Urothelium cell line (cell line): ENCODE measurements around the gene NXT1.
"Not testable (repeated sequence)": the region's sequence is repeated elsewhere in the genome, so short reads cannot be mapped to it uniquely, and the experiment has no call there.

Experiments
- DNase-seq: peaks from one replicate; pipeline ENCODE4 v3.0.0; 2011; ENCODE audit warnings: low spot score, mixed read lengths
- FAIRE-seq: peaks from 2 replicates; lab custom pipeline; 2011; peaks lifted over from hg19 to GRCh38; lab: Jason Lieb, UNC

Gene NXT1

DNA sequence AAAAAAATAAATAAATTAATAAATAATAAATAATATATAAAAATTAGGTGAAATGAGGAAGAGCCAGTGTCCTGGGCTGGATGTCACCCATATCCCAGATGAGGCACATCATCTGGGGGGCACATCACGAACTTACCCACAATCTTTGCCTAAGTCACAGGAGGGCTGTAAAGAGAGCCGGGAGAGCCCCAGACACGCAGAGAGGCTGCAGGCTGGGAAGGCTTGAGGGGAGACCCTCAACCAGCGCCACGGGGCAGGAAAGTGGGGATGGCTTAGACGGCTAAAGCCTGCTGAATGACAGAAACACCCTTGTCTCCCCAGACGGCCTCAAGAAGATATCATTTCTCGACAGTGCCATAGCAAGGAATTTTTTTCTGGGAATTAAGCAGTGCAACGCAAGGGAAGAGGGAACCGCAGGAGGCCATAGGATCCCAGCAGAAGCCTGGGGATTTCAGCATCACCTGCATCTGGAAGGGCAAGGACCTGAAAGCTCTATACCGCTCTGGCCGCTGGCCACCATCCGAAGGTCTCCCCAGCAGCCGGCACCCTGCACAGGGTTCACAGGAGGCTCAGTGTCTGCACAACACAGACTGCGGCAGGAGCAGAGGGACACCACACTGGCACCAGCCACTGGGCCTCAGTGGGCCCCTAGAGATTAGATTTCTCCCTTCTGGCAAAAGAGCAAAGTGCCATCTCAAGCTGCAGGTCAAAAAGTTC, 22.8 kb upstream of the NXT1 start:
- DNase-seq (no peak), FAIRE-seq (no peak)

DNA sequence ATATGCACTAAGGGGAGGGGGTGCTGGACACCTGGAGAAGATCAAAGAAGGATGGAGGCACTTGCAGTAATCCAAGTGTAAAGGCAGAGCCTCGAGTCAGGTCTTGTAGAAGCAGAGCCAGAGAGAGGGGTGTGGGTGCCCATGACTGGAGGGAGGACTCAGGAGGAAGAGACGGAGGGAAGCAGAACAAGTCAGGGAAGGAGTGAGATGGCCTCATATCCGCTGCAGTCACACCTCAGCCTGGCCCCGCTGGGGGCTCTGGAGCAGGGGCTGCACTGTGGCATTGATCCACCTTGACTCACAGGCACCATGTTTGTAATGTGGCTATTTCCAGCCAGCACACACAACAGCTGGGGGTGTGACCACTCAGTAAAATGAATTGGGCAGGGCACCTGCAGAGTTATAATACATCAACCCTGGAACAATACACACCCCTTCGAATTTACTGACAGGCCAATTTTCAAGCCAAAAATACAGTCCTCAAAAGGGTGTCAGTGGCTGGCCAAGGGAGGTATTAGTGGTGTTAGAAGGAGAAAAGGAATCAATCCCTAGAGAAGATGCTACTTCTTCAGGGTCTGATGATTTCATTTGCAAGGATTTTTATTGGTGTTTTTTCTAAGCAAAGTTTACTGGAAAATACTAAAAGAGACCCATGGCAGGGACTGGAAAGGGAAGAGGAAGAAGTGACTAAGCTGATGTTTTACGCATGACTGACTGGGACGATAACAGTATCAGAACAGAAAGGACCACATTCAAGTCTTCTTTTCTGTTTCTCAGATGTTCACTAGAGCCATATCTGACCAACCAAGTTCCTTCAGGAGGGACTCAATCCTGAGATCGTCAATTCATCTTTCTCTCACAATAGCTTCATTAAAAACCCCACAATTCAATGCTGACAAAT, 18.9 kb upstream of the NXT1 start:
- DNase-seq, result no peak
- FAIRE-seq, result no peak

GRCh38 chr20:23332467-23332866, 18.1 kb upstream of the NXT1 start:
- FAIRE-seq, result no peak

DNA sequence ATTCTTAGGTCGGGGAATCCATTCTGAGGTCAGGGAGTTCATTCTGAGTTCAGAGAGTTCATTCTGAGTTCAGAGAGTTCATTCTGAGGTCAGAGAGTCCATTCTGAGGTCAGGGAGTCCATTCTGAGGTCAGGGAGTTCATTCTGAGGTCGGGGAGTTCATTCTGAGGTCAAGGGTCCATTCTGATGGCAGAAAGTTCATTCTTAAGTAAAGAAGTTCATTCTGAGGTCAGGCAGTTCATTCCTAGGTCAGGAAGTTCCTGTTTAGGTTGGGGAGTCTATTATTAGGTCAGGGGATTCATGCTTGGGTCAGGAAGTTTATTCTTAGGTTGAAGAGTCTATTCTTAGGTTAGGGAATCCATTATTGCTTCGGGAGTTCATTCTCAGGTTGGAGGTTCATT, 16.5 kb upstream of the NXT1 start:
- DNase-seq (no peak), FAIRE-seq (no peak)

More at GRCh38 chr20:23332467-23332866, 18.1 kb upstream of the NXT1 start:
- no peak for DNase-seq

- FAIRE-seq (no peak), DNase-seq (no peak)
These were observed 15.1 kb upstream of the NXT1 start for GRCh38 chr20:23335521-23335920.

DNA sequence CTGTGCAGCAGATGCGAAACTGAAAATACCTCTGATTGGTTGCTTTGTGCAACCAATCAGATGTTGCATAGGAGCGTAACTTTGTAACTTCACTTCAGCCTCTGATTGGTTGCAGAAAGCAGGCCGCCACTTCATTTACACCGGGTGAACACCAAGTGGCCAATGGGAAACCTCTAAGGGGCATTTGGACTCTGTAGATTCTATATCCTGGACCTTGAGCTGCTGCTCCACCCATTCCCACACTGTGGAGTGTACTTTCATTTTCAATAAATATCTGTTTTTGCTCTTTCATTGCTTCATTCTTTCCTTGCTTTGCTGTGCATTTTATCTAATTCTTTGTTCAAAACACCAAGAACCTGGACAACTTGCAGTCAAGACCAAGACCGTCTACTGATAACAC, 14.1 kb upstream of the NXT1 start:
- no peak for DNase-seq
- FAIRE-seq, result no peak

- FAIRE-seq, result no peak
- DNase-seq, result no peak
These were observed 13.3 kb upstream of the NXT1 start for GRCh38 chr20:23337312-23337711.

GRCh38 chr20:23339986-23340385, 10.6 kb upstream of the NXT1 start:
- FAIRE-seq (no peak), DNase-seq (no peak)

GRCh38 chr20:23340524-23340923, 10.1 kb upstream of the NXT1 start:
- FAIRE-seq, result no peak
- DNase-seq, result peak; percentile 63

GRCh38 chr20:23341073-23341472, 9.5 kb upstream of the NXT1 start:
- FAIRE-seq, result no peak

GRCh38 chr20:23343590-23343989, 7.0 kb upstream of the NXT1 start:
- no peak for FAIRE-seq
- DNase-seq, result no peak

More at GRCh38 chr20:23341073-23341472, 9.5 kb upstream of the NXT1 start:
- no peak for DNase-seq

GRCh38 chr20:23344336-23344735, 6.3 kb upstream of the NXT1 start:
- FAIRE-seq (no peak), DNase-seq (no peak)

DNA sequence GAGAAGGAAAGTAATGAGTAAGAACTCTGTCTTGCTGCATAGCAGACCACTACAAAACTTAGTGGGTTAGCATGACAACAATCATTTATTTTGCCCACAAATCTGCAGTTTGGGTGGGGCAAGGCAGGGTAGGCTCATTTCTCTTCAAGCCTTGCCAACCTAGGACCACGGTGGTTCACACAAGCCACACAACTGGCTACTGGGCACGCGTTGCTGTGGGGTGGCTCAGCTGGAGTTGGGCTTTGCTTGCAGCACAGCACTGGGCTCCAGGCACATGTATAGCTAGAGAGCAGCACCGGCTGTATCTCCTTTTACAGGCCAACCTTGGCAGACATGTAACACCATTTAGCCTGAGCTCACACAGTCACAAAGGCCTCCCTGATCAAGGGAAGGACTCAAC, 4.6 kb upstream of the NXT1 start:
- DNase-seq (no peak), FAIRE-seq (no peak)

- no peak for FAIRE-seq
- no peak for DNase-seq
These were observed 2.8 kb upstream of the NXT1 start for GRCh38 chr20:23347791-23348190.

DNA sequence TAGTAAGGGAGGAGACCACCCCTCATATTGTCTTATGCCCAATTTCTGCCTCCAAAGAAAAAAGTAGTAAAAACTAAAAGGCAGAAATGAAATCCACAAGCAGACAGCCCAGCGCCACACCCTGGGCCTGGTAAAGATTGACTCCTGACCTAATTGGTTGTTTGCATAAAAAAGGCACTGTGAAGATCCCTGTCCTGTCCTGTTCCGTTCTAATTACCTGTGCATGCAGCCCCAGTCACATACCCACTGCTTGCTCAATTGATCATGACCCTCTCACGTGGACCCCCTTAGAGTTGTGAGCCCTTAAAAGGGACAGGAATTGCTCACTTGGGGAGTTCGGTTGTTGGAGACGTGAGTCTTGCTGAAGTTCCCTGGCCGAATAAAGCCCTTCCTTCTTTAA, 2.1 kb upstream of the NXT1 start:
- FAIRE-seq, DNase-seq: not testable (repeated sequence)

DNA sequence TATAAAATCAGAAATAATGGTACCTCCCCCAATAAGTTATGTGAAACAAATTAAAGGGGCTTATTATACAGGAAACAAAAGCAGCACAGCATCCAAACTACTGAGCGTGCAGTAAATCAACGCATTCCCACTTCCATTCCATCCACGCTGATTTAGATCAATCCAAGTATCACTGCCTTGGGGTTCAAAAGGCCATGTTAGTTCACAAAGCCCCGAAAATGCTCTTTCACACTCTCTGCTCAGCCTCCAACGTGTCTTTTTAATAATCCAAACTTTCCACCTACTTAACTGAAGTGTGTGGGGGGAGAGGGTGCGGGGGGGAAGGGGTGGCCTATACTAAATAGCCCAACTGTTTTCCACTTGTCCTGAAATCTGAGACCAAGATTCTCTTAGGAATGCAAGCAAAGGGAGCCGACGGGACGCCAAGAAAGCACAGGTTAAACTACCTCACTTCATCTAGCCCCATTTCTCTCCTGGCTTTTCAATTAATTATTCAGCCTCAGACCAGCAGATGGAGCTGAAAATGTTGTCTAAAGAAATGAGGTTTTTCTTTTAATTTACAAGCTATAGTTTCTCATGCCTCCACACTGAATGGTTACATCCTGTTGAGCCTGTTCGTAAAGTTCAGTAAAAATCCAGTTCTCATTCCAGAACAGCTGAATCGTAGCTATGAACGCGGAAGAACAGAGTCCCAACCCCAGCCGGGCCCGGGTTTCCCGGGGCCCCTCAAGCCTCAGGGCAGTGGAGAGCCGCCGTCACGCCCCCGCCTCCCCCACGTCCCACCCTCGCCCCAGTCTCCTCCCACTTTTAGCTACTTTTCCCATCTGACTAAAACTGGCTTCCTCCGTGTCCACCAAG, 1.0 kb upstream of the NXT1 start:
- no peak for FAIRE-seq
- DNase-seq, result peak; percentile 83

DNA sequence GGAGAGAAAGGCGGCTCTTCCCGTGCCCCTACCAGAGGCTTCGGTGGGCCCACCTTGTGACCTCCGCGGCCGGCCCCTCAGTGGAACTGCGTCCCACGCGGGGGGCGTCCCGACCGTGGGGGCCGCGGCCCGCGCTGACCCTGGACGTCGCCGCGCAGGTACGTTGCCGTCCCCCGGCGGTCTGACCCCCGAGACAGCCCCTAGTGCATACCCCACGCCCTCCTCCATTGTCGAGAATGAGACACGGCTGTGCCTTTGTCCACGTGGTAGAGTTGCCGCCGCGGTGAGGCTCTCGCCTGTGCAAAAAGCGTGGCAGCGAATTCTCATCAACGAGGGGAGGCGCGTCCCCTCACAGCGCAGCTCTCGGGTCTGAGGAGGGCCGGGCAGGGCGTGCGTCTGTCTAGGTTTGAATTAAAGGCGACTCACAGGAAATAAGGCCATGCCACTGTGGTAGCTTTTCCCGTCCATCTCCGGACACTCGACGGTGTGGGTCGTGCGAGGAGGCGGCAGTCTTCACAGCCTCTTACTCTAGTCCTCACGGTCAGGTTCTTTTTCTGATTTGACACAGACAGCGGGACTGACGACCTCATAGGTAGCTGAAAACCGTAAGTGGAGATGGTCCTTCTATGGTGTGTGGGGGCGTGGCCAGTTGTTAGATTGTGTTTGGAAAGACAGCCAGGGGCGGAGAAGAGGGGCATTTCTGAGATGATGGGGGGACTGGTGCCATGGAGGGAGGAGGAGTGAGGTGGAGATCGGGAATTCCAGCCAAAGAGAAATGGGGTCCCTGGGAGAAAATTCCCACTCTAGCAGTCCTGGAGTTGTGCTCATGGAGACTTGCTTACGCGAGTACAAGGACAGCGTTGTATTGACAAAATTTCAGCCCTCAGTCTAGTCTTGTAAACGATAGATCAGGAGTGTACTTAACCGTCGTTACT, 580 bp downstream of the NXT1 start:
- DNase-seq, result peak; percentile 21
- no peak for FAIRE-seq

- FAIRE-seq (no peak), DNase-seq (no peak)
These were observed 5.6 kb downstream of the NXT1 start for GRCh38 chr20:23356203-23356602.

GRCh38 chr20:23357767-23358562, 7.4 kb downstream of the NXT1 start:
- peak; percentile 23 for FAIRE-seq
- peak; percentile 95 for DNase-seq
